ENCODE measurements around the gene TBC1D22B.

DNA sequence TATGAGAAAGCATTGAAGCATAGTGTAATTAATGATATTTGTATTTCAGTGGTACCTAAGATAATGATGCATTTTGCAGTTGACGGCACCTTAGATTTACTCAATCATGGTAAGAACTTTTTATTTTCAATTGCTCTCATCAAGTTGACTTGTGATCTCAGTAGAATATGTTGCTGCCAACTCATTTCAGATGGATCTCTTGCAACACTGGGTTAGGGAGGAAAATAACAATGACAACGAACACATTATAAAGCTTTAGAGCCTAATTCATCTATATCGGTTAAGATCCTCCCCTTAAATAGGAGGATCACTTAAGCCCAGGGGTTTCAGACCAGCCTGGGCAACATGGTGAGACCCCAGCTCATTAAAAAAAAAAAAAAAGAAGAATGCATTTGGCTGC is 18.0 kb upstream of the TBC1D22B start:
- TF ChIP-seq GATA3 (IDR thresholded peaks at IDR 0.05; ENCODE audit: low read depth, low read length): no peak
- TF ChIP-seq GATA2 (IDR thresholded peaks at IDR 0.05; ENCODE audit: low read depth, low read length): no peak
